Lung (tissue), 12 donors: ENCODE results near the gene PLA2G4A. TPM values are rescaled to one million over a fixed set of nuclear protein-coding genes. Genes with fewer than 3 reads are reported as not detected.

Experiments used
- ATAC-seq: fragments of 200-7000 bp; cut with Tn5 transposase; one replicate; pipeline ENCODE4 v1.9.1; 2020; ENCODE audit warnings: moderate number of reproducible peaks; ENCODE audit not compliant: insufficient read depth, low FRiP score
- DNase-seq, 3 donors: peaks; one replicate each; pipeline ENCODE4 v3.0.0-alpha.2; 2013 to 2017
- H3K27ac ChIP-seq, 2 donors: one replicate each; pipeline ENCODE4 v1.5.1; 2013; ENCODE audit warnings: mild to moderate bottlenecking in 2 of 2, moderate library complexity in 2 of 2, control low read depth in 1 of 2, inconsistent platforms in 1 of 2, low read depth in 1 of 2, low read length in 1 of 2
- H3K27me3 ChIP-seq, 3 donors: one replicate each; pipeline ENCODE4 v1.5.1; 2013; ENCODE audit warnings: low read length in 2 of 3; ENCODE audit not compliant: control insufficient read depth in 3 of 3, insufficient read depth in 3 of 3
- H3K36me3 ChIP-seq, 4 donors: one replicate each; pipeline ENCODE4 v1.5.1; 2013; ENCODE audit warnings: low read length in 4 of 4, mild to moderate bottlenecking in 1 of 4, moderate library complexity in 1 of 4; ENCODE audit not compliant: control insufficient read depth in 4 of 4, insufficient read depth in 4 of 4
- H3K4me1 ChIP-seq, 5 donors: one replicate each; pipeline ENCODE4 v1.5.1; 2013; ENCODE audit warnings: low read length in 5 of 5, mild to moderate bottlenecking in 2 of 5, moderate library complexity in 1 of 5; ENCODE audit not compliant: control insufficient read depth in 5 of 5, insufficient read depth in 5 of 5
- H3K4me3 ChIP-seq: one replicate; pipeline ENCODE4 v1.5.1; 2013; ENCODE audit warnings: mild to moderate bottlenecking, control low read depth, moderate library complexity
- H3K9ac ChIP-seq, 2 donors: one replicate each; pipeline ENCODE4 v1.5.1; 2013; ENCODE audit warnings: low read length in 2 of 2, control low read depth in 1 of 2; ENCODE audit not compliant: insufficient read depth in 1 of 2
- H3K9me3 ChIP-seq, 4 donors: one replicate each; pipeline ENCODE4 v1.5.1; 2013; ENCODE audit warnings: low read length in 3 of 4, mild to moderate bottlenecking in 1 of 4, moderate library complexity in 1 of 4; ENCODE audit not compliant: control insufficient read depth in 4 of 4, insufficient read depth in 3 of 4
- WGBS, 2 donors: extraction: QIAGEN DNeasy Blood & Tissue Kit; methylation state at CpG; one replicate each; pipeline ENCODE4 v1.1.7; 2013; 5-methylcytosine and 5-hydroxymethylcytosine counted together
- polyA plus RNA-seq, 2 donors: library from polyadenylated mRNA; stranded (reverse); fragments of 200-250 nt; gene quantifications; one replicate each; pipeline ENCODE4 v1.2.1, GENCODE V29; 2013
- total RNA-seq, 2 donors: library from RNA; depleted of rRNA in 1 of 2; stranded (reverse); fragments of >200 nt in 1 of 2; gene quantifications; one replicate each; pipeline ENCODE4 v1.2.1, GENCODE V29; 2014 to 2021
- TF ChIP-seq, protein P1 (sequence below): IDR thresholded peaks from 2 replicates; pipeline ENCODE4 v1.5.1; 2012; ENCODE audit warnings: mild to moderate bottlenecking; ENCODE audit errors: control extremely low read depth, extremely low read depth
- donor health status: control.
- donor health status: control.
- donor health status: Bipolar disorder and iron deficiency.
- donor health status: healthy.
- donor health status: DM: yes; HTN: yes; CAD: no.

Gene PLA2G4A
- total and polyA plus RNA-seq, 4 donors: 2.5 to 8.1 (median 6.4) TPM

DNA sequence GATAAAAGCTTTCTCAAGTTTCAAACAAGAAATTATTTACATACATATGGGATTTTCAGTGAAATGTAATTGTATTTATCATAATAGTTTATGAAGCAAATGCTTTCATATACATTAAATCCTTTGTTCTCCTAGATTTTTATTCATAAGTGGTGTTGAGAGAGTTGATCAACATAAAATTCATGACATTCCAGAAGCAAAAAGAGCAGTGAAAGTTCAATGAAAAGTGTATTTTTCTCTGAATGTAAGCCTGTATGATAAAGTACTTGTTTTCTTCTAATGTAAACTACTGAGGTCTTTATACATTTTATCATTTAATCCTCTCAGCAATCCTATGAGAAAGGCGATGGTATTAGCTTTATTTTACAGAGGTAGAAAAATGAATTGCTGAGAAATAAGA lies 146.5 kb downstream of the PLA2G4A start:
- Histone ChIP-seq H3K27me3 (no peaks in the 10 kb centered on the region), H3K36me3 (no peaks in the 10 kb centered on the region), H3K9me3 (no peaks in the 10 kb centered on the region), H3K4me1 (peaks cover 0 to 5% (median 1%) of the 10 kb centered on the region in 5 donors), H3K9ac (no peak overlapping the region), H3K4me3 (no peak overlapping the region), H3K27ac (no peak overlapping the region)
- DNase-seq (peak in 2 of 3 donors; percentile 23 to 28), ATAC-seq (no peak)
- TF ChIP-seq, protein P1, sequence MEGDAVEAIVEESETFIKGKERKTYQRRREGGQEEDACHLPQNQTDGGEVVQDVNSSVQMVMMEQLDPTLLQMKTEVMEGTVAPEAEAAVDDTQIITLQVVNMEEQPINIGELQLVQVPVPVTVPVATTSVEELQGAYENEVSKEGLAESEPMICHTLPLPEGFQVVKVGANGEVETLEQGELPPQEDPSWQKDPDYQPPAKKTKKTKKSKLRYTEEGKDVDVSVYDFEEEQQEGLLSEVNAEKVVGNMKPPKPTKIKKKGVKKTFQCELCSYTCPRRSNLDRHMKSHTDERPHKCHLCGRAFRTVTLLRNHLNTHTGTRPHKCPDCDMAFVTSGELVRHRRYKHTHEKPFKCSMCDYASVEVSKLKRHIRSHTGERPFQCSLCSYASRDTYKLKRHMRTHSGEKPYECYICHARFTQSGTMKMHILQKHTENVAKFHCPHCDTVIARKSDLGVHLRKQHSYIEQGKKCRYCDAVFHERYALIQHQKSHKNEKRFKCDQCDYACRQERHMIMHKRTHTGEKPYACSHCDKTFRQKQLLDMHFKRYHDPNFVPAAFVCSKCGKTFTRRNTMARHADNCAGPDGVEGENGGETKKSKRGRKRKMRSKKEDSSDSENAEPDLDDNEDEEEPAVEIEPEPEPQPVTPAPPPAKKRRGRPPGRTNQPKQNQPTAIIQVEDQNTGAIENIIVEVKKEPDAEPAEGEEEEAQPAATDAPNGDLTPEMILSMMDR: no peak
- 71 to 77% methylated on average over 1 of the region's 1 CpG for WGBS, 2 donors

GRCh38 chr1:186976700-186977099 lies 148.0 kb downstream of the PLA2G4A start:
- TF ChIP-seq, protein P1: no peak
- DNase-seq (no peak), ATAC-seq (no peak)
- Histone ChIP-seq H3K36me3 (no peaks in the 10 kb centered on the region), H3K9me3 (no peaks in the 10 kb centered on the region), H3K4me3 (no peak overlapping the region), H3K4me1 (peaks cover 0 to 5% (median 1%) of the 10 kb centered on the region in 5 donors), H3K27ac (no peak overlapping the region), H3K27me3 (no peaks in the 10 kb centered on the region), H3K9ac (no peak overlapping the region)
- 91 to 93% methylated on average over 8 of the region's 8 CpGs for WGBS, 2 donors

- TF ChIP-seq, protein P1: no peak
- H3K27me3 ChIP-seq: no peaks in the 10 kb centered on the region
- H3K9ac ChIP-seq: no peak overlapping the region
- no peak overlapping the region for H3K4me3 ChIP-seq
- H3K9me3 ChIP-seq: no peaks in the 10 kb centered on the region
- no peaks in the 10 kb centered on the region for H3K36me3 ChIP-seq
- ATAC-seq: no peak
- WGBS, 2 donors: 83 to 88% methylated on average over 3 of the region's 3 CpGs
- H3K4me1 ChIP-seq: peaks cover 0 to 5% (median 1%) of the 10 kb centered on the region in 5 donors
- H3K27ac ChIP-seq: no peak overlapping the region
- DNase-seq: no peak
These were observed 148.7 kb downstream of the PLA2G4A start for GRCh38 chr1:186977266-186977957.
